GM12874 (cell line): Measurements from ENCODE around the gene WDR26.

Experiments used
- CTCF ChIP-seq: IDR thresholded peaks from 2 replicates; pipeline ENCODE4 v1.5.1; 2011; ENCODE audit warnings: low read depth, mild to moderate bottlenecking, control low read depth, low read length, moderate library complexity; ENCODE audit not compliant: insufficient read depth

The WDR26 gene

GRCh38 chr1:224447971-224448370 lies 13.4 kb upstream of the WDR26 start:
- no peak for TF ChIP-seq CTCF

- no peak for TF ChIP-seq CTCF
Measured at GRCh38 chr1:224447251-224447650, 12.7 kb upstream of the WDR26 start.

GRCh38 chr1:224438989-224439388 lies 4.4 kb upstream of the WDR26 start:
- no peak for TF ChIP-seq CTCF

- no peak for TF ChIP-seq CTCF
Measured at GRCh38 chr1:224435999-224436398, 1.4 kb upstream of the WDR26 start.

- TF ChIP-seq CTCF = no peak
Measured at GRCh38 chr1:224435318-224435763, 744 bp upstream of the WDR26 start.

GRCh38 chr1:224433701-224434672 lies 610 bp downstream of the WDR26 start:
- TF ChIP-seq CTCF = no peak

- no peak for TF ChIP-seq CTCF
Measured at GRCh38 chr1:224433041-224433691, 1.4 kb downstream of the WDR26 start.
